B cell (primary cell): ENCODE results near the gene PAQR4. TPM values are rescaled to one million over a fixed set of nuclear protein-coding genes. Genes with fewer than 3 reads are reported as not detected.
A peak's percentile ranks its signal among the peaks of the same experiment; 100 is the strongest.

Experiments used
- ATAC-seq: fragments of 200-7000 bp; cut with Tn5 transposase; one replicate; pipeline ENCODE4 v1.10.0; 2021; ENCODE audit warnings: low read depth, mild to moderate bottlenecking, moderate number of reproducible peaks, moderate library complexity
- CTCF ChIA-PET: fragments of 350-600 bp; sonication (Branson Sonifier 250); formaldehyde crosslinking; loops from one replicate; lab custom pipeline; 2021; ENCODE audit warnings: antibody characterized with exemption, inconsistent platforms; lab: Charles Lee
- POLR2A ChIA-PET: fragments of 350-600 bp; sonication (Branson Sonifier 250); formaldehyde crosslinking; loops from one replicate; lab custom pipeline; 2021; ENCODE audit warnings: antibody characterized with exemption; lab: Charles Lee
- DNase-seq: peaks from one replicate; pipeline ENCODE4 v3.0.0; 2013
- H2AFZ ChIP-seq: 2 replicates; pipeline ENCODE4 v1.6.1; 2012; ENCODE audit warnings: mild to moderate bottlenecking, low read depth, low read length; ENCODE audit not compliant: insufficient read depth, poor library complexity, severe bottlenecking
- H3K27ac ChIP-seq, 2 donors: 1 replicate in 1 of 2; 2 replicates in 1 of 2; pipeline ENCODE4 v1.5.1; 2012 to 2013; ENCODE audit warnings: low read length in 2 of 2, mild to moderate bottlenecking in 2 of 2, moderate library complexity in 1 of 2
- H3K27me3 ChIP-seq, 4 experiments: fragments of 200-600 bp in 1 of 4; sonication (generic) in 1 of 4; replicated peaks in 1 of 4; 1 replicate in 2 of 4; 2 replicates in 2 of 4; pipeline versions ENCODE4 v1.6.1 to v1.7.0; 2013 to 2016; ENCODE audit warnings: low read length in 3 of 4, mild to moderate bottlenecking in 2 of 4, mixed read lengths in 1 of 4, moderate library complexity in 1 of 4; ENCODE audit not compliant: insufficient read depth in 4 of 4, control insufficient read depth in 3 of 4; ENCODE audit errors: control extremely low read depth in 1 of 4
- H3K36me3 ChIP-seq, 2 experiments: replicated peaks in 1 of 2; 1 replicate in 1 of 2; 2 replicates in 1 of 2; pipeline versions ENCODE4 v1.6.1 to v1.7.1; 2013; ENCODE audit warnings: low read length in 1 of 2; ENCODE audit not compliant: insufficient read depth in 2 of 2, control insufficient read depth in 1 of 2; ENCODE audit errors: control extremely low read depth in 1 of 2, extremely low read depth in 1 of 2
- H3K4me1 ChIP-seq, 2 donors: fragments of 200-600 bp in 1 of 2; sonication (generic) in 1 of 2; 1 replicate in 1 of 2; 2 replicates in 1 of 2; pipeline versions ENCODE4 v1.5.1 to v1.6.1; 2013 to 2017; ENCODE audit warnings: low read length in 2 of 2; ENCODE audit not compliant: control insufficient read depth in 2 of 2, insufficient read depth in 2 of 2
- H3K4me2 ChIP-seq: replicated peaks from 2 replicates; pipeline ENCODE3; 2012; ENCODE audit warnings: mild to moderate bottlenecking, low read depth, low read length; ENCODE audit not compliant: poor library complexity, severe bottlenecking
- H3K4me3 ChIP-seq, 5 experiments: fragments of 200-600 bp in 1 of 5; sonication (generic) in 1 of 5; 1 replicate in 3 of 5; 2 replicates in 2 of 5; pipeline versions ENCODE4 v1.5.1 to v1.7.0; 2011 to 2016; ENCODE audit warnings: low read length in 4 of 5, mild to moderate bottlenecking in 4 of 5, low read depth in 2 of 5, control low read depth in 1 of 5, moderate library complexity in 1 of 5; ENCODE audit not compliant: insufficient read depth in 1 of 5; ENCODE audit errors: control extremely low read depth in 1 of 5, extremely low read depth in 1 of 5
- H3K79me2 ChIP-seq: fragments of 200-600 bp; sonication (generic); one replicate; pipeline ENCODE4 v1.6.0; 2016; ENCODE audit warnings: low read length; ENCODE audit not compliant: control insufficient read depth, insufficient read depth
- H3K9ac ChIP-seq: fragments of 200-600 bp; sonication (generic); 2 replicates; pipeline ENCODE4 v1.6.1; 2017; ENCODE audit warnings: mild to moderate bottlenecking, low read length, moderate library complexity
- H3K9me3 ChIP-seq, 3 donors: one replicate each; pipeline versions ENCODE4 v1.6.1 to v1.7.1; 2013; ENCODE audit warnings: low read length in 2 of 3; ENCODE audit not compliant: control insufficient read depth in 2 of 3, insufficient read depth in 1 of 3; ENCODE audit errors: control extremely low read depth in 1 of 3
- H4K20me1 ChIP-seq: 2 replicates; pipeline ENCODE4 v1.6.0; 2012; ENCODE audit warnings: mild to moderate bottlenecking, low read length; ENCODE audit not compliant: insufficient read depth, control insufficient read depth, poor library complexity, severe bottlenecking
- H3K27ac Mint-ChIP-seq: one replicate; pipeline ENCODE4 v1.8.0; 2021; ENCODE audit warnings: mixed read lengths
- H3K27me3 Mint-ChIP-seq: one replicate; pipeline ENCODE4 v1.8.0; 2021; ENCODE audit warnings: mixed read lengths
- H3K4me1 Mint-ChIP-seq: one replicate; pipeline ENCODE4 v1.8.0; 2021; ENCODE audit warnings: mixed read lengths
- H3K4me3 Mint-ChIP-seq: one replicate; pipeline ENCODE4 v1.8.0; 2021; ENCODE audit warnings: mixed read lengths
- H3K9me3 Mint-ChIP-seq: one replicate; pipeline ENCODE4 v1.8.0; 2022; ENCODE audit warnings: mixed read lengths; ENCODE audit not compliant: insufficient read depth
- CTCF ChIP-seq: fragments of 200-600 bp; IDR thresholded peaks from one replicate; pipeline ENCODE4 v1.8.0; 2022; ENCODE audit warnings: antibody characterized with exemption, mild to moderate bottlenecking
- EZH2 ChIP-seq: IDR thresholded peaks from 2 replicates; pipeline ENCODE4 v1.6.1; 2012; ENCODE audit warnings: borderline replicate concordance, low read depth, mild to moderate bottlenecking, moderate library complexity, low read length; ENCODE audit not compliant: insufficient read depth, poor library complexity, severe bottlenecking
- WGBS: methylation state at CpG from one replicate; pipeline ENCODE4 v1.1.5; 2013; ENCODE audit warnings: missing lambda C conversion rate; ENCODE audit not compliant: insufficient coverage; 5-methylcytosine and 5-hydroxymethylcytosine counted together
- intact Hi-C: fragments of 100-400 bp; cut with micrococcal nuclease; formaldehyde crosslinking; loops from one replicate; pipeline ENCODE4 v1.10.0; 2022
- polyA plus RNA-seq: library from polyadenylated mRNA; depleted of rRNA; stranded (reverse); fragments of >200 nt; gene quantifications from 2 replicates; pipeline ENCODE4 v1.2.3, GENCODE V29; 2012
- total RNA-seq, 2 donors: library from RNA; stranded (reverse); fragments of 120-200 nt in 1 of 2; gene quantifications; 1 replicate in 1 of 2; 2 replicates in 1 of 2; pipeline versions ENCODE4 v1.2.3 to v1.2.4, GENCODE V29; 2013 to 2022

PAQR4 gene
- total and polyA plus RNA-seq, 2 donors (not counting 1 experiment from before 2014, with no cell fraction given): 2.6 to 2.8 TPM

GRCh38 chr16:2962334-2963073, 6.6 kb upstream of the PAQR4 start:
- Mint-ChIP-seq H3K9me3 (no peaks in the 10 kb centered on the region), H3K27me3 (peaks cover 17% of the 10 kb centered on the region), H3K4me3 (peak overlapping the region; percentile 68), H3K4me1 (peaks cover 24% of the 10 kb centered on the region), H3K27ac (no peak overlapping the region)
- DNase-seq: peak; percentile 47
- peak overlapping the region; percentile 59 for H3K9ac ChIP-seq
- WGBS: 30% methylated on average over 25 of the region's 28 CpGs
- H3K36me3 ChIP-seq: no peaks in the 10 kb centered on the region
- H3K4me2 ChIP-seq: peak overlapping the region; percentile 96
- H3K27me3 ChIP-seq: peaks cover 0 to 53% (median 13%) of the 10 kb centered on the region in 4 experiments
- H3K79me2 ChIP-seq: no peaks in the 10 kb centered on the region
- no peak for ATAC-seq
- ChIA-PET CTCF (interaction anchor here (0.8 to 2.1 kb wide), 5 partner anchors 9 to 76 kb away, joined by 3 to 9 read pairs (median 3); no protein-coding TSS in a partner anchor), POLR2A (no interaction called here)
- H3K4me3 ChIP-seq: no peak overlapping the region
- no peak overlapping the region for H3K27ac ChIP-seq
- intact Hi-C loops: no loop called here
- H4K20me1 ChIP-seq: peaks cover 25% of the 10 kb centered on the region
- H2AFZ ChIP-seq: peak overlapping the region; percentile 32
- peaks cover 52% of the 10 kb centered on the region in 2 donors for H3K4me1 ChIP-seq
- H3K9me3 ChIP-seq: peaks cover 0 to 15% (median 0%) of the 10 kb centered on the region in 3 donors
- TF ChIP-seq CTCF (no peak), EZH2 (no peak)

GRCh38 chr16:2963074-2963722, 6.0 kb upstream of the PAQR4 start:
- peak overlapping the region; percentile 63 for H2AFZ ChIP-seq
- Mint-ChIP-seq H3K27ac (peak overlapping the region; percentile 6), H3K9me3 (no peaks in the 10 kb centered on the region), H3K27me3 (peaks cover 21% of the 10 kb centered on the region), H3K4me1 (peaks cover 30% of the 10 kb centered on the region), H3K4me3 (peak overlapping the region; percentile 84)
- H3K27me3 ChIP-seq: peaks cover 0 to 60% (median 17%) of the 10 kb centered on the region in 4 experiments
- DNase-seq: peak; percentile 70
- peaks cover 59% of the 10 kb centered on the region in 2 donors for H3K4me1 ChIP-seq
- POLR2A ChIA-PET: no interaction called here
- H3K4me3 ChIP-seq: peak overlapping the region in 4 of 5 experiments; percentile 39 to 61 (median 54)
- H3K27ac ChIP-seq: no peak overlapping the region
- H3K4me2 ChIP-seq: peak overlapping the region; percentile 96
- no peaks in the 10 kb centered on the region for H3K79me2 ChIP-seq
- H3K9ac ChIP-seq: peak overlapping the region; percentile 59
- H4K20me1 ChIP-seq: peaks cover 32% of the 10 kb centered on the region
- TF ChIP-seq EZH2: no peak
- TF ChIP-seq CTCF: no peak
- intact Hi-C loops: no loop called here
- CTCF ChIA-PET: interaction anchor here (1.0 to 2.1 kb wide), 3 partner anchors 11 to 20 kb away, joined by 3 to 9 read pairs (median 3); no protein-coding TSS in a partner anchor
- H3K9me3 ChIP-seq: peaks cover 0 to 22% (median 0%) of the 10 kb centered on the region in 3 donors
- H3K36me3 ChIP-seq: no peaks in the 10 kb centered on the region
- 5% methylated on average over 22 of the region's 40 CpGs for WGBS
- ATAC-seq: peak; percentile 15
